Neural progenitor cell (in vitro differentiated cells): Measurements from ENCODE around the gene BMP5.

Experiments used
- CTCF ChIP-seq: fragments of 200-600 bp; sonication (generic); IDR thresholded peaks from 2 replicates; pipeline ENCODE4 v1.5.1; 2017; ENCODE audit warnings: antibody characterized with exemption, mild to moderate bottlenecking
- EZH2 ChIP-seq: fragments of 200-600 bp; sonication (generic); IDR thresholded peaks from 2 replicates; pipeline ENCODE4 v1.6.1; 2017; ENCODE audit warnings: antibody characterized with exemption, mild to moderate bottlenecking, moderate library complexity
- EZH2phosphoT487 ChIP-seq: fragments of 200-600 bp; sonication (generic); IDR thresholded peaks from 2 replicates; pipeline ENCODE4 v1.6.1; 2017; ENCODE audit warnings: antibody characterized with exemption

- TF ChIP-seq CTCF (no peak), EZH2 (no peak), EZH2phosphoT487 (no peak)
Measured at GRCh38 chr6:55705451-55706440, 169.6 kb downstream of the BMP5 start.
